ENCODE results near the gene TGFBI. TPM values are rescaled to one million over a fixed set of nuclear protein-coding genes. Genes with fewer than 3 reads are reported as not detected.

Gene TGFBI
- polyA plus RNA-seq, 1 experiment, result 2,219 TPM

- ChIA-PET POLR2A (no interaction called here), CTCF (interaction anchor here (0.9 to 4.4 kb wide), 4 partner anchors 8 to 173 kb away, joined by 3 to 24 read pairs (median 4); no protein-coding TSS in a partner anchor)
- Histone ChIP-seq H3K27me3 (ENCODE audit: control insufficient read depth, insufficient read depth, low read length) (no peaks in the 10 kb centered on the region), H3K4me3 (ENCODE audit: low read depth, low read length) (no peak overlapping the region), H3K27ac (ENCODE audit: low read depth, low read length) (no peak overlapping the region), H3K9me3 (ENCODE audit: control insufficient read depth, insufficient read depth, low read length) (no peaks in the 10 kb centered on the region)
- peak; percentile 27 for TF ChIP-seq CTCF (IDR thresholded peaks at IDR 0.05; ENCODE audit: low read depth, low read length)
- no peak for DNase-seq (ENCODE audit: low read depth, low spot score)
Observed at GRCh38 chr5:136064510-136064909, 35.7 kb downstream of the TGFBI start.

GRCh38 chr5:136065588-136065987 lies 36.8 kb downstream of the TGFBI start:
- peak overlapping the region; percentile 39 for H3K27ac ChIP-seq (ENCODE audit: low read depth, low read length)
- no peaks in the 10 kb centered on the region for H3K27me3 ChIP-seq (ENCODE audit: control insufficient read depth, insufficient read depth, low read length)
- no peak for DNase-seq (ENCODE audit: low read depth, low spot score)
- no peaks in the 10 kb centered on the region for H3K9me3 ChIP-seq (ENCODE audit: control insufficient read depth, insufficient read depth, low read length)
- CTCF ChIA-PET, result interaction anchor here (0.8 to 4.4 kb wide), 4 partner anchors 9 to 177 kb away, joined by 3 to 24 read pairs (median 3); no protein-coding TSS in a partner anchor
- POLR2A ChIA-PET, result no interaction called here
- H3K4me3 ChIP-seq (ENCODE audit: low read depth, low read length), result no peak overlapping the region
- no peak for TF ChIP-seq CTCF (IDR thresholded peaks at IDR 0.05; ENCODE audit: low read depth, low read length)

- POLR2A ChIA-PET, result interaction anchor here (0.6 to 1.3 kb wide), 3 partner anchors 9 to 38 kb away, joined by 3 to 4 read pairs (median 4); partner anchors contain the start of gene TGFBI
- DNase-seq (ENCODE audit: low read depth, low spot score), result peak; percentile 60
- H3K27ac ChIP-seq (ENCODE audit: low read depth, low read length), result peak overlapping the region; percentile 21
Observed at GRCh38 chr5:136066661-136067271, 38.0 kb downstream of the TGFBI start.

GRCh38 chr5:136067422-136067821 lies 38.6 kb downstream of the TGFBI start:
- TF ChIP-seq CTCF (IDR thresholded peaks at IDR 0.05; ENCODE audit: low read depth, low read length), result no peak
- Histone ChIP-seq H3K27ac (ENCODE audit: low read depth, low read length) (no peak overlapping the region), H3K9me3 (ENCODE audit: control insufficient read depth, insufficient read depth, low read length) (no peaks in the 10 kb centered on the region), H3K4me3 (ENCODE audit: low read depth, low read length) (no peak overlapping the region), H3K27me3 (ENCODE audit: control insufficient read depth, insufficient read depth, low read length) (no peaks in the 10 kb centered on the region)
- no peak for DNase-seq (ENCODE audit: low read depth, low spot score)
- ChIA-PET CTCF (interaction anchor here (0.6 to 1.2 kb wide), 3 partner anchors 11 to 168 kb away, joined by 3 to 6 read pairs (median 3); no protein-coding TSS in a partner anchor), POLR2A (interaction anchor here (0.6 to 1.3 kb wide), 2 partner anchors 10 to 13 kb away, joined by 3 to 4 read pairs; no protein-coding TSS in a partner anchor)

More at GRCh38 chr5:136066661-136067271, 38.0 kb downstream of the TGFBI start:
- TF ChIP-seq CTCF (IDR thresholded peaks at IDR 0.05; ENCODE audit: low read depth, low read length), result peak; percentile 48
- CTCF ChIA-PET, result interaction anchor here (0.6 to 1.2 kb wide), 3 partner anchors 11 to 169 kb away, joined by 3 to 6 read pairs (median 3); no protein-coding TSS in a partner anchor
- Histone ChIP-seq H3K4me3 (ENCODE audit: low read depth, low read length) (no peak overlapping the region), H3K27me3 (ENCODE audit: control insufficient read depth, insufficient read depth, low read length) (no peaks in the 10 kb centered on the region), H3K9me3 (ENCODE audit: control insufficient read depth, insufficient read depth, low read length) (no peaks in the 10 kb centered on the region)

Measured in AG04450 (cell line).